Measurements from ENCODE around the gene CREG1.

Gene CREG1

DNA sequence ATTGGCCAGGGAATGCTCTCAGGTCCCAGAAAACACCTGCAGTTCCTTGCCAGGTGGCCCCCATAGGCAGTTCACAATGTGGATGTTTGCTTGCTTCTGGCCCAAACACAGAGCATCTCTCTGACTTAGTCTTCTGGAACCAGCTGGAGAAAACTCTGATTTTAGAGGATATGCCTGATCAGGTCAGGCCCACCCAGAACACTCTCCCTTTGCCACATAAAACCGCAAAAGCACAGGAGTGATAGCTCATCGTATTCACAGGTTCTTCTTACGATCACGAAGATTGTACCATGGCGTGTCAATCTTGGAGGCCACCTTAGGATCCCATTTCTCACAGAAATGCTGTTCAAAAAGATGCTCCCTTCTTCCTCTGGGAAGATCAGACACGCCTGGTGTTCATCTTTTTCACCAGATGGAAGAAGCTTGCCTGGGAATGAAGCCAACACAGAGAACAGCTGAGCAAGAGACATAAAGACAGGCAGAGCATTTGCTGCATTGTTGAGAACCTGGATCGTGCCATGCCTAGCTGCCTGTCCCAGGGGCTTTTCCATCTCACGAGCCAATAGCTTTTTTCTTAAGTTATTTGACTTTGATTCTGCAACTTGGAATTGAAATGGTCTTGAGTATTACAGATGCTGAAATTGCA, 23.6 kb downstream of the CREG1 start:
- H3K9me3 ChIP-seq (ENCODE audit: control insufficient read depth, insufficient read depth, low read length) = no peaks in the 10 kb centered on the region
- H3K4me1 ChIP-seq (ENCODE audit: insufficient read depth, low read length) = no peaks in the 10 kb centered on the region
- H3K9ac ChIP-seq (ENCODE audit: low read depth, low read length) = no peak overlapping the region
- H3K36me3 ChIP-seq (ENCODE audit: insufficient read depth, low read length) = no peaks in the 10 kb centered on the region

DNA sequence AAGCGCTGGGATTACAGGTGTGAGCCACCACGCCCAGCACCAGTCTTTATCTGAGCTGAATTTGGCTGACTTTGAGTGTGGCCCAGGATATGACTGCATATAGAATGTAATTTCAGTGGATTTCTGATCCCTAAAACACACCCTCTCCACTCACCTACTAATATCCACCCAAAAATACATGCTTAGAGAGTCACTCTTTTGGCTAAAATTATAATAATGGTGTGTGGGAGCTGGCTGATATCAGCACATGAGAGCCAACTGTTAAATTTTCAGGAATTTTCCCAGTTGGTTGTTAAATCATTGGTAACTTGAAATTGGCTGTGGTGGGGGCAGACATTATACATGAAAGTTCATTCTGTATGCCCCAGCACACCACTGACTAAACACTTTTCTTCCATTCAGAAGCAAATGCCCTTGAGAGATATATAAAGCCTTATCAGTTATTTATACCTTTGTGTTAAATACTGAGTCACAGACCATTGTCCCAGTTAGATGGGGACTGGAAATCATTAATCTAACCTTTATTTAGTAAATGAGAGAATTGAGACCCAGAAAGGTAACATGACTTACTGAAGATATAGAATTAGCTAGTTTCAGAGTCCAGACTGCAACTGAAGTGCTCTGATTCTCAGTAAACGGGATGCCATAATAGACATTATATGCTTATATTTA, 25.4 kb downstream of the CREG1 start:
- Histone ChIP-seq H3K36me3 (ENCODE audit: insufficient read depth, low read length) (no peaks in the 10 kb centered on the region), H3K9me3 (ENCODE audit: control insufficient read depth, insufficient read depth, low read length) (no peaks in the 10 kb centered on the region), H3K4me1 (ENCODE audit: insufficient read depth, low read length) (no peaks in the 10 kb centered on the region), H3K9ac (ENCODE audit: low read depth, low read length) (no peak overlapping the region)

DNA sequence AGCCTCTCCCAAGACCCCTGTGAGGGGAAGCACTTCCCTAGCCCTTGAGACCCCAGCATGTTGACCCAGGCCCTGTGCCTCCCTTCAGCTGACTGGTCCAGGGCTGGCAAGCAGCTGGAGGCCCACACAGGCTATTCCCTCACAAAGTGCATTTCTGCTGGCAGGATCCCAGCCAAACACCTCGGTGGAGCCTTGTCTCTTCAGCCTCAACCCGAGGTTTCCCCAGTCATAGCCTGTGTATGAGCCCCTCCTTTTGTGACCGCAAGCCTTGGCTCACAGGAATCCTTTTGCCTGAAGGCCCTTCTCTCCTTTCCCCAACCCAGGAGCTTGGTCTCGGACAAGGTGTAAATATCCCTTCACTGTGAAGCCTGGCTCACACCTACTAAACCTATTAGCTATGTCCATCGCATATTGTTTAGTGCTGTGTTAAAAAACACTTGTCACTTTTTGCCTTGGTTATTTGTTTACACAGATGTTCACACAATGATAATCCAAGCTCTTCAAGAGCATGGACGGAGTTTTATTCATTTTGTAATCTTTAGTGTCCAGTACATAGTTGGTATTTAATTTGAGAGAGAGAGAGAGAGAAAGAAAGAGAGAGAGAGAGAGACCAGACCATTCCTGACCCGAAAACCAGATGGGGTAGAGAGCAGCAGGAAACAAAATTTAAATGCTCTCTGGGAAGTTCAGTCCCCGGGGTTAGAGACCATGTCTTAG, 26.7 kb downstream of the CREG1 start:
- no peak overlapping the region for H3K9ac ChIP-seq (ENCODE audit: low read depth, low read length)
- no peaks in the 10 kb centered on the region for H3K9me3 ChIP-seq (ENCODE audit: control insufficient read depth, insufficient read depth, low read length)
- H3K36me3 ChIP-seq (ENCODE audit: insufficient read depth, low read length) = no peaks in the 10 kb centered on the region
- H3K4me1 ChIP-seq (ENCODE audit: insufficient read depth, low read length) = no peaks in the 10 kb centered on the region

DNA sequence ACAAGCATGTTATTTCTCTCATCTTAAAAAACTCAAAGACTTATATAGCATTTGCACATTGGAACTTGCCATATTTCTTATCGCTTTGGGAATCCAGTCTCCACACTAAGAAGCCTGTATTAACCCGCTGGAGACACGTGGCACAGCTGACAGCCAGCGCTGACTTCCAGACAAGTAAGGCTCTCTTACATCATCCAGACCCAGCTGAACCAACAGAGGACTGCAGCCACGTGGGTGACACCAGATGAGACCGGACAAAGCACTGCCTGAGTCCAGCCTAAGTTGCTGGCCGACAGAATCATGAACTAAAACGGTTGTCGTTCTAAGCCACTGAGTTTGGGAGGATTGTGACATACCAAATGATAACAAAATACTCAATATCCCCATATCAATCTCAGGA, 28.9 kb downstream of the CREG1 start:
- no peaks in the 10 kb centered on the region for H3K36me3 ChIP-seq (ENCODE audit: insufficient read depth, low read length)

DNA sequence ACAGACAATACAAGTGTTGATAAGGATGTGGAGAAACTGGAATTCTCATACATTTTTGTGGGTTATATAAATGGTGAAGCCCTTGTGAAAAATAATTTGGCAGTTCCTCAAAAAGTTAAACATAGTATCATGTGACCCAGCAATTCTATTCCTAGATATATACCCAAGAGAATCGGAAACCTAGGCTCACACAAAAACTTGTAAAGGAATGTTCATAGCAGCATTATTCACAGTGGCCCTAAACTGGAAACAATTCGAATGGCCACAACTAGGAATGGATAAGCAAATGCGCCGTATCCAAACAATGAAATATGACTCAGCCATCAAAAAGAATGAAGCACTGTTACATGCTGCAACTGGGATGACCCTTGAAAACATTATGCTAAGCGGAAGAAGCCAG, 31.3 kb downstream of the CREG1 start:
- Histone ChIP-seq H3K36me3 (ENCODE audit: insufficient read depth, low read length) (no peaks in the 10 kb centered on the region), H3K4me1 (ENCODE audit: insufficient read depth, low read length) (no peaks in the 10 kb centered on the region; the same call in 1 of the 2 replicates)

More for the DNA sequence above, 28.9 kb downstream of the CREG1 start:
- Histone ChIP-seq H3K9ac (ENCODE audit: low read depth, low read length) (no peak overlapping the region), H3K4me1 (ENCODE audit: insufficient read depth, low read length) (no peaks in the 10 kb centered on the region), H3K9me3 (ENCODE audit: control insufficient read depth, insufficient read depth, low read length) (no peaks in the 10 kb centered on the region)

DNA sequence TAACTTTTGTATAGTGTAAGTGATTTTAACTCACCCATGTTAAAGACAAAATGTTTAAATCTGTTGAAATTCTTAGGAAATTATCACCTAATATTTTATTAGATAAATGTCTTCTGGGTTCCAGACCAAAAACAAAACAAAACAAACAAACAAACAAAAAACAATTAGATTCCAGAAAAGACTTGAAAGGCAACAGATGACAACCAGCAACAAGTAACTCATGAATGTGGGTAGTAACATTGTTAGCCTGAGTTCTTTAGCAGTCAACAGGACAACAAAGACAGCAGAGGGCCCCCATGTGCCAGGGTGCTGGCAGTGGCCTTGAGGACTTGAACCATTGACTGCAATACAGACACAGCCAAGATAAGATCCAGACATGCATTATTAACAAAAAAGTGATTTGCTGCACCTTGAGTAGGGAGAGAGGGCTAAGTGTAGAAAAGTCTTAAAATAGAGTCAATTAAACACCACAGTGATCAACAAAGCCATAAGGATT, 32.8 kb downstream of the CREG1 start:
- Histone ChIP-seq H3K9ac (ENCODE audit: low read depth, low read length) (no peak overlapping the region), H3K36me3 (ENCODE audit: insufficient read depth, low read length) (no peaks in the 10 kb centered on the region), H3K9me3 (ENCODE audit: control insufficient read depth, insufficient read depth, low read length) (no peaks in the 10 kb centered on the region), H3K4me1 (ENCODE audit: insufficient read depth, low read length) (no peaks in the 10 kb centered on the region; the same call in 1 of the 2 replicates)

More for the DNA sequence above, 31.3 kb downstream of the CREG1 start:
- H3K9ac ChIP-seq (ENCODE audit: low read depth, low read length) = no peak overlapping the region
- H3K9me3 ChIP-seq (ENCODE audit: control insufficient read depth, insufficient read depth, low read length) = no peaks in the 10 kb centered on the region

DNA sequence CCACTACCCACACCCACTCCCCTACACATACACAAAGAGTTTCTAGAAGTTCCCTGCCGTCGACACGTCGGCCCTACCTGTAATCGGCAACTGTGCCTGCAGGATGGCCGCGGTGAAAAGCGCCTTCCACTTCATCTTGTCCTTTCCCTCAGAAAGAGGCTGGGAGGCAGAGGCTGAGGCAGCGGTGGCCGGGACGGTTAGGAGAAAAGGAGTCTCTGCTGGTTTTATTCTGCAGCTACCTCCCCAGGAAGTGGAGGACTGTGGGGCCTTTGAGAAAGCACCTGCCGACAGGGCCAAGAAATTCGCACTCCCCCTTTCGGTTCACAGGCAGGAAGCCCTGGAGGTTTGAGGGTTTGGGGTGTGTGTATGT, 35.2 kb downstream of the CREG1 start, which contains the start of gene CD247:
TSS of gene CD247 (minus strand) at position 199 of the 370 bp plus-strand sequence. CDS start at position 135, 64 bp downstream.
- H3K9ac ChIP-seq (ENCODE audit: low read depth, low read length) = no peak within 1 kb of the TSS
- H3K4me1 ChIP-seq (ENCODE audit: insufficient read depth, low read length) = no peaks in the 10 kb centered on the region; the same call in 1 of the 2 replicates
- H3K36me3 ChIP-seq (ENCODE audit: insufficient read depth, low read length) = no peaks in the 10 kb centered on the region
- H3K9me3 ChIP-seq (ENCODE audit: control insufficient read depth, insufficient read depth, low read length) = no peaks in the 10 kb centered on the region

DNA sequence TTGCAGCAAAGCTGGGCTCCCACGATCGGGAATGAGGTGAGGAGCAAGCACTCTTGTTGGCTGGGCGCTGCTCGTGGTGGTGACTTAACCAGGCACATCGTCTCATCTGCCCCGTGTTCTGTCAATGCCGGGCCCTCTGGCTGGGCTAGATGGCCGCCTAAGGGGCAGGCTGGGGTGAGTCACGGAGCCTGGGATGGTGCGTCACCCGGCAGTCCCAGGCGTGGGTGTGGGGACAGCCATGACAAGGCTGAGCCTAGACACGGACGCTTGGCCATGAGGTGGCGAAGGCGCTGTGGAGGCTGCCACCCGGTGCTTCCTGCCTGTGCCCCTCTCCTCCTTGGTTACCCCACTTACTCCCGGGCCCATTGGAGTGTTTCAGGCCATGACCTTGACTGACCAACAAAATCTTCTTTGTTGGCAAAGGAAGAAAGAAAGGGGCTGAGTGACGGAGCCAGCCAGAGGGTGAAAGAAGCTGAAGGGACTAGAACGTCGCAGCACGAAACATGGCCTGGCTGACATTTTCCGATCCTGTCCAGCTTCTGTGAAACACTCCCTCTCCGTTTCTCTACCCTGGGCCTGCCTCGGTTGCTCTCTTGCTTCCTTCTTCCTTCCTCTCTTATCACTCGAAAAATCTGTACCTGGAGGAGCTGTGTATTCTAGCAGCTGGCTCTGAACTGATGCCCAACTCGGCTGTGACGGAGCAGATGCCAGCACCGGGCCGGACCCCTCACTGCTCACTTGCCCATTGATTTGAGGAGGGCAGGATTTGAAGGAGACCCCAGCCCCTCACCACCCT, 35.8 kb downstream of the CREG1 start:
- no peaks in the 10 kb centered on the region for H3K36me3 ChIP-seq (ENCODE audit: insufficient read depth, low read length)
- no peak overlapping the region for H3K9ac ChIP-seq (ENCODE audit: low read depth, low read length)
- H3K9me3 ChIP-seq (ENCODE audit: control insufficient read depth, insufficient read depth, low read length) = no peaks in the 10 kb centered on the region
- H3K4me1 ChIP-seq (ENCODE audit: insufficient read depth, low read length) = no peaks in the 10 kb centered on the region; the same call in 1 of the 2 replicates

DNA sequence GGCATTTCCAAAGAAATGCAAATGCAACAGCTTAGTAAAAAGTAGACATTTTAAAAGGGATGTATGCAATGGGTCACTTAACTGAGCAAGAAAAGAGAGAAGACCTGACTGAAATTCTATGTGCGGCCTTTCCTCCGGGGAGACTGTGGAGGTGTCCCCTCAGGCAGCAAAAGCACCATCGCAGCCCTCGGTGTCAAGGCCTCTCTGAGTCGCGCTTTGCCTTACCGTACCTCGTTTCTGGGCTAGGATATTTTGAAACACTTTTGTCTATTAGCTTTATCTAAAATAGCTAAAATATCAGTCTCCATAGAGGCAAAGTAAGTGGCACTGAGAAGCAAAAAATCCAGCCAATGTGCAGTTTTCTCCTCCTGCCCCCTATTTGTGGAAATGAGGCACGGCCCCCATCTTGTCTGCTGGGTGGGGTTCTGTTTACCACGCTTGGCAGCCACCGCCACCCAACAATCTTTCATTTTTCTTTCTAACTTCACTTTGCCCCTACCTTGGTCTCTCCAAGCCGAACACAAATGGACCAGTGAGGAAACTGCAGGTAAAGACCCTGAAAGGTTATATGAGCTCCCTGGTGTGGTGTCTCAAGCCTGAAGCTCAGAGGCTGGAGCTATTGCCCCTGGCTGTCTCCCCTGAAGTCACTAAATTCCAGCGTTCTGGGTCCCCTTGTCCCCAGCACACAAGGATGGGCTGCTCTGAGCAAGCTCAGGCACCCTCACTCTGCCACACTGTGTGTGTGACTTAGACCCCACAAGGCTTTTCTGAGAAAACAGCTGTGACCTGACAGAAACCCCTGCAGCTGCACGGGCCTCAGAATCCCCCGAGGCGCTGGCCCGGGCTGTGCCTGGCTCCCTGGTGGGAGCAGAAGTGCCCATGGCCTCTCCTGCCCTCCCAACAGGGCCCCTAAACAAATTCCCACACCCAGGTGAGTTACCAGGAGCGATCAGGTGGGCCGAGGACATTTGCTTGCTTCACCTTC, 36.9 kb downstream of the CREG1 start:
- no peak overlapping the region for H3K9ac ChIP-seq (ENCODE audit: low read depth, low read length)
- H3K9me3 ChIP-seq (ENCODE audit: control insufficient read depth, insufficient read depth, low read length) = no peaks in the 10 kb centered on the region
- H3K4me1 ChIP-seq (ENCODE audit: insufficient read depth, low read length) = peaks cover 6% of the 10 kb centered on the region
- no peaks in the 10 kb centered on the region for H3K36me3 ChIP-seq (ENCODE audit: insufficient read depth, low read length)

DNA sequence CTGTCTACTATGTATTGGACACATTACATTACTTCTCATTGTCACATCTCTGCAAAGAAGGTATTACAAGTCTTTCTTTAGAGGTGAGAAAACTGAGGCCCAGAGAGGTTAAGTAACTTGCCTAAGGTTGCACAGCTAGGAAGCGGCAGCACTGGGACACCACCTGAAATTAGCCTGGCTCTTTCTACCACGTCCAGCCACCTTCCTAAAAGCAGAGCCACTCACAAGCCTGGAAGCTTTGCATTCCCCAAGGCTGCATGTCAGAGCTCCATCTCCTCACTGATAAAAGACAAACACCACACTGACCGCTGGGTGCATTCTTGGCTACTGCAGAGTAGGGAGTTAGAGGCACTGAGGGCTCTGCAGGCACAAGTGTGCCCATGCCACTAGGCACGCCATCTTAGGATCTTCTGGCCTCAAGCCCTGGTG, 37.7 kb downstream of the CREG1 start:
- Histone ChIP-seq H3K4me1 (ENCODE audit: insufficient read depth, low read length) (peaks cover 6% of the 10 kb centered on the region), H3K36me3 (ENCODE audit: insufficient read depth, low read length) (no peaks in the 10 kb centered on the region), H3K9me3 (ENCODE audit: control insufficient read depth, insufficient read depth, low read length) (no peaks in the 10 kb centered on the region), H3K9ac (ENCODE audit: low read depth, low read length) (no peak overlapping the region)

DNA sequence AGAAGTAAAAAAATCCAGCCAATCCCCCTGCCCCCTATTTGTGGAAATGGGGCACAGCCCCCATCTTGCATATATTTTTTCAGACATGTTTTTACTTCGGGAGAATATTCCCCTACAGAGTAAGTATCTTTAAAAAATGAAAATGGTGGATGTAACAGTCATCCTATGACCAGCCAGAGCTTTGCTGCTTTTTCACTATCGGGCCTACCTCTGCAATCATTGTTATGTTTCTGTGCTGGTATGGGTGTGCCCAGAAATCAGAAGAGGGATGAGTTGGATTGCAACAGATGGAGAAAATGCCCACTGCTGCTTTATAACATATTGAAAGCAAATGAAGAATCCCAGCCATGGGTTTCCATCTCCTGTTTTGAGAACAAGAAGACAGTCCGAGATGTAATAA, 38.1 kb downstream of the CREG1 start:
- Histone ChIP-seq H3K9ac (ENCODE audit: low read depth, low read length) (no peak overlapping the region), H3K36me3 (ENCODE audit: insufficient read depth, low read length) (no peaks in the 10 kb centered on the region), H3K9me3 (ENCODE audit: control insufficient read depth, insufficient read depth, low read length) (no peaks in the 10 kb centered on the region), H3K4me1 (ENCODE audit: insufficient read depth, low read length) (peaks cover 6% of the 10 kb centered on the region)

DNA sequence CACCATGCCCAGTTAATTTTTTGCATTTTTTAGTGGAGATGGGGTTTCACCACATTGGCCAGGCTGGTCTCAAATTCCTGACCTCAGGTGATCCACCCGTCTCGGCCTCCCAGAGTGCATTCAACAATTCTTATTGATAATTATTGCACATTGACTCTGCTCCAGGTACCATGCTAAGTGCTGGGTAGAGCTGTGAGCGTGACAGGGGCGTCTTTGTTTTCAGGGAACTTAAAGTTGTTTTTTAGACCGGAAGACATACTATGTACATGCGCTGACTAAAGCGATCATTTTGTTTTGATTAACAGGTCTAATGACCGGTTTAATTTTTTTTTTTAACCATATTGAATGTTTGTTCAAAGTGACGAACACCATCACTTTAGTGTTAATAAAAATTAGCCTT, 39.3 kb downstream of the CREG1 start:
- no peak overlapping the region for H3K9ac ChIP-seq (ENCODE audit: low read depth, low read length)

DNA sequence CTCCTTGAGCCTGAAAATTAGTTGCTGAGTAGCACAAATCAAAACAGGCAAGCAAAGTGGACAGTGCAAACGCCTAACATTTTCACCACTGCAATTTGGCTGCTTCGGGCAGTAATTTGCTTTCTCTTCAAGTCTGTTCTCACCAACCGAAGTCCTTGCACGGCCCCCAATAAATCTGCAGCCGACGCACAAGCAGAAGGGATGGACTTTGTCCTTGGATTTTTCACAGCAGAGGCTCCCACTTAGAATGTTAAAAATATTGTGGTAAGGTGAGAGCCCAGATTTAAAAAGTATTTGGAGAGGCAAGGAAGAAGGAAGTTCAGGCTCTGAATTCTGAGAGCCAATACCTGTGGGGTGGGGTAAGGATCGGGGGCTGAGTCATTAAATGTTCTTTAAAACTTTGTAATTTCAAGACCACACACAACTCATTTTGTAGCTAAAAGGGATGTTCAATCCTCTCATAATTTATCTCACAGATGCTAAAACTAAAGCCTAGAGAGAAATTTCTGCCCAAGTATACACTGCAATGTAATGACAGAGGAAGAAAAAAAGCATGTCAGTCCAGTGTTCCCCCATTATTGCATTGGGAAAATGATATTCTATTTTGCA, 41.4 kb downstream of the CREG1 start:
- Histone ChIP-seq H3K9ac (ENCODE audit: low read depth, low read length) (no peak overlapping the region), H3K36me3 (ENCODE audit: insufficient read depth, low read length) (no peaks in the 10 kb centered on the region), H3K4me1 (ENCODE audit: insufficient read depth, low read length) (peaks cover 6% of the 10 kb centered on the region), H3K9me3 (ENCODE audit: control insufficient read depth, insufficient read depth, low read length) (no peaks in the 10 kb centered on the region)

More for the DNA sequence above, 39.3 kb downstream of the CREG1 start:
- Histone ChIP-seq H3K36me3 (ENCODE audit: insufficient read depth, low read length) (no peaks in the 10 kb centered on the region), H3K9me3 (ENCODE audit: control insufficient read depth, insufficient read depth, low read length) (no peaks in the 10 kb centered on the region), H3K4me1 (ENCODE audit: insufficient read depth, low read length) (peaks cover 6% of the 10 kb centered on the region)
